Adrenal gland (tissue), 12 donors: ENCODE measurements around the gene ASS1. TPM values are rescaled to one million over a fixed set of nuclear protein-coding genes. Genes with fewer than 3 reads are reported as not detected.

Experiments used
- DNase-seq, 7 donors: peaks; one replicate each; pipeline ENCODE4 v3.0.0-alpha.2; 2019 to 2020
- H3K27ac ChIP-seq, 5 donors: fragments of 200-600 bp; sonication (generic) in 4 of 5; 1 replicate in 3 of 5; 2 replicates in 2 of 5; pipeline versions ENCODE4 v1.5.1 to v1.8.0; 2016 to 2020; ENCODE audit warnings: mild to moderate bottlenecking in 1 of 5
- H3K27me3 ChIP-seq: fragments of 200-600 bp; 2 replicates; pipeline ENCODE4 v1.8.0; 2021
- H3K36me3 ChIP-seq, 2 donors: fragments of 200-600 bp; replicated peaks in 1 of 2; 1 replicate in 1 of 2; 2 replicates in 1 of 2; pipeline versions ENCODE4 v1.5.1 to v1.8.0; 2018 to 2022
- H3K4me1 ChIP-seq, 2 donors: fragments of 200-600 bp; replicated peaks in 1 of 2; 1 replicate in 1 of 2; 2 replicates in 1 of 2; pipeline versions ENCODE4 v1.5.1 to v1.8.0; 2018 to 2021
- H3K4me3 ChIP-seq, 4 donors: fragments of 200-600 bp; sonication (generic) in 3 of 4; one replicate each; pipeline ENCODE4 v1.5.1; 2016 to 2018
- H3K9me3 ChIP-seq, 3 donors: fragments of 200-600 bp; sonication (generic) in 1 of 3; replicated peaks in 1 of 3; 1 replicate in 2 of 3; 2 replicates in 1 of 3; pipeline versions ENCODE4 v1.5.1 to v1.8.0; 2016 to 2021
- POLR2A ChIP-seq, 2 donors: fragments of 450-650 bp; IDR thresholded peaks; one replicate each; pipeline ENCODE4 v1.6.1; 2017; ENCODE audit warnings: antibody characterized with exemption in 2 of 2, mild to moderate bottlenecking in 2 of 2, moderate library complexity in 1 of 2
- WGBS, 4 donors: extraction: QIAGEN DNeasy Blood & Tissue Kit in 2 of 4; methylation state at CpG; one replicate each; pipeline versions ENCODE4 v1.1.5 to v1.1.7; 2013 to 2017; 5-methylcytosine and 5-hydroxymethylcytosine counted together
- intact Hi-C, 2 donors: fragments of 100-400 bp; cut with DNase I; formaldehyde crosslinking; loops; one replicate each; pipeline versions ENCODE4 v1.14.1 to v1.15.0; 2022 to 2023
- polyA plus RNA-seq, 3 donors: library from polyadenylated mRNA; stranded (reverse); fragments of 200-250 nt in 2 of 3; fragments of 350-450 nt in 1 of 3; fragmentation: Illumina TruSeq in 1 of 3; extraction: RNeasy Lipid Tissue Mini Kit (QIAGEN cat#74804) in 1 of 3; gene quantifications; one replicate each; pipeline ENCODE4 v1.2.3, GENCODE V29; 2013 to 2014
- total RNA-seq, 9 donors: library from RNA; depleted of rRNA in 4 of 9; stranded (reverse); fragments of >200 nt in 4 of 9; fragments of 120-200 nt in 1 of 9; fragmentation: NEBNext Ultra II Directional in 1 of 9; extraction: Animal tissue kit (Norgen Biotek cat#: 25700) in 1 of 9; gene quantifications; one replicate each; pipeline versions ENCODE4 v1.1.0 to v1.2.4, GENCODE V29; 2013 to 2023
- TF ChIP-seq, protein P1 (sequence below), 6 experiments: fragments of 450-650 bp in 4 of 6; fragments of 200-600 bp in 2 of 6; sonication (generic) in 1 of 6; IDR thresholded peaks; 1 replicate in 5 of 6; 2 replicates in 1 of 6; pipeline versions ENCODE4 v1.5.1 to v1.8.0; 2016 to 2021; ENCODE audit warnings: antibody characterized with exemption in 6 of 6, mild to moderate bottlenecking in 2 of 6, moderate library complexity in 1 of 6
- donor health status: healthy with polysubstance abuse.
- donor health status: Bipolar disorder and iron deficiency.
- donor health status: DM: yes; HTN: yes; CAD: no.
- donor health status: DM: no; HTN: no; CAD: no.
- donor health status: DM: no; HTN: no; CAD: no.
- donor health status: DM: yes; HTN: yes; CAD: no.

Gene ASS1
- total and polyA plus RNA-seq, 12 donors = 11.3 to 438 (median 232) TPM

DNA sequence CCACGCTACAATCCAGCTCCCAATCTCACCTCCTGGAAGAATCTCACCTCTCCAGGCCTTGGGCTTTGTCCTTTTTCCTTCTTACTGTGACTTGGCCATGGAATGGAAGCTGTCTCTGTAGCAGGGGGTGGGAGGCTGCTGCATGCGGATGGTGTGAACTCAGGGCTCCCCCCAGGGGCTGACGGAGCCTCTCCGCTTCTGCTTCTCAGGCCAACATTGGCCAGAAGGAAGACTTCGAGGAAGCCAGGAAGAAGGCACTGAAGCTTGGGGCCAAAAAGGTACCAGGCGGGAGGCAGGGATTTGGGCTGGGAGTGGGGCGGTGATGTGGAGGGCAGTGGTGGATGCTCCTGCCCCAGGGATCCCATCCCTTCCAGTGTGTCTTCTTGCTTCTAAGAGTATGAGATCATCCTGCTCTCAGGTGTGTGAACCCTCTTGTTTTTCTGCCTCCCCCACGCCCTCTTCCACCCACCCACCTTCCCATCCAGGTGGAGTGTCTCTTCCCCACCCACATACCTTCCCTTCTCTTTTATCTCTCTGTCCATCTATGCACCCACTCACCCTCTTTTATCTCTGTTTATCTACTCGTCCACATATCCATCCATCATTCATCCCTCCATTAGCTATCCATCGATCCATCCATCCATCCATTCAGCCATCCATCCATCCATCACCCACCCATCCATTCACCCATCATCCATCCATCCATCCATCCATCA, 9.5 kb downstream of the ASS1 start:
- 91 to 93% (median 92%) methylated on average over 9 to 10 of the region's 10 CpGs for WGBS, 4 donors
- intact Hi-C loops = loop anchor here in 1 of 2 donors (2.0 kb wide), 1 partner anchor 235 kb away; no protein-coding TSS in a partner anchor
- TF ChIP-seq, protein P1, sequence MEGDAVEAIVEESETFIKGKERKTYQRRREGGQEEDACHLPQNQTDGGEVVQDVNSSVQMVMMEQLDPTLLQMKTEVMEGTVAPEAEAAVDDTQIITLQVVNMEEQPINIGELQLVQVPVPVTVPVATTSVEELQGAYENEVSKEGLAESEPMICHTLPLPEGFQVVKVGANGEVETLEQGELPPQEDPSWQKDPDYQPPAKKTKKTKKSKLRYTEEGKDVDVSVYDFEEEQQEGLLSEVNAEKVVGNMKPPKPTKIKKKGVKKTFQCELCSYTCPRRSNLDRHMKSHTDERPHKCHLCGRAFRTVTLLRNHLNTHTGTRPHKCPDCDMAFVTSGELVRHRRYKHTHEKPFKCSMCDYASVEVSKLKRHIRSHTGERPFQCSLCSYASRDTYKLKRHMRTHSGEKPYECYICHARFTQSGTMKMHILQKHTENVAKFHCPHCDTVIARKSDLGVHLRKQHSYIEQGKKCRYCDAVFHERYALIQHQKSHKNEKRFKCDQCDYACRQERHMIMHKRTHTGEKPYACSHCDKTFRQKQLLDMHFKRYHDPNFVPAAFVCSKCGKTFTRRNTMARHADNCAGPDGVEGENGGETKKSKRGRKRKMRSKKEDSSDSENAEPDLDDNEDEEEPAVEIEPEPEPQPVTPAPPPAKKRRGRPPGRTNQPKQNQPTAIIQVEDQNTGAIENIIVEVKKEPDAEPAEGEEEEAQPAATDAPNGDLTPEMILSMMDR (IDR thresholded peaks at IDR 0.05) = no peak
- TF ChIP-seq POLR2A (IDR thresholded peaks at IDR 0.05) = no peak
- H3K27me3 ChIP-seq = no peaks in the 10 kb centered on the region
- no peak for DNase-seq
- no peaks in the 10 kb centered on the region for H3K36me3 ChIP-seq
- H3K4me3 ChIP-seq = no peak overlapping the region
- peak overlapping the region in 1 of 5 donors; percentile 88 for H3K27ac ChIP-seq
- peaks cover 35 to 38% of the 10 kb centered on the region in 2 donors for H3K4me1 ChIP-seq
- no peaks in the 10 kb centered on the region for H3K9me3 ChIP-seq

- no peak overlapping the region for H3K4me3 ChIP-seq
- intact Hi-C loops = loop anchor here in 1 of 2 donors (2.0 kb wide), 1 partner anchor 234 kb away; no protein-coding TSS in a partner anchor
- H3K27me3 ChIP-seq = no peaks in the 10 kb centered on the region
- TF ChIP-seq POLR2A (IDR thresholded peaks at IDR 0.05) = no peak
- TF ChIP-seq, protein P1 (IDR thresholded peaks at IDR 0.05) = no peak
- no peak overlapping the region for H3K27ac ChIP-seq
- DNase-seq = no peak
- H3K4me1 ChIP-seq = peaks cover 35 to 37% of the 10 kb centered on the region in 2 donors
- WGBS, 4 donors = 28 to 68% (median 32%) methylated on average over 3 of the region's 3 CpGs
- no peaks in the 10 kb centered on the region for H3K9me3 ChIP-seq
- no peaks in the 10 kb centered on the region for H3K36me3 ChIP-seq
Observed at GRCh38 chr9:130454812-130455325, 10.1 kb downstream of the ASS1 start.

DNA sequence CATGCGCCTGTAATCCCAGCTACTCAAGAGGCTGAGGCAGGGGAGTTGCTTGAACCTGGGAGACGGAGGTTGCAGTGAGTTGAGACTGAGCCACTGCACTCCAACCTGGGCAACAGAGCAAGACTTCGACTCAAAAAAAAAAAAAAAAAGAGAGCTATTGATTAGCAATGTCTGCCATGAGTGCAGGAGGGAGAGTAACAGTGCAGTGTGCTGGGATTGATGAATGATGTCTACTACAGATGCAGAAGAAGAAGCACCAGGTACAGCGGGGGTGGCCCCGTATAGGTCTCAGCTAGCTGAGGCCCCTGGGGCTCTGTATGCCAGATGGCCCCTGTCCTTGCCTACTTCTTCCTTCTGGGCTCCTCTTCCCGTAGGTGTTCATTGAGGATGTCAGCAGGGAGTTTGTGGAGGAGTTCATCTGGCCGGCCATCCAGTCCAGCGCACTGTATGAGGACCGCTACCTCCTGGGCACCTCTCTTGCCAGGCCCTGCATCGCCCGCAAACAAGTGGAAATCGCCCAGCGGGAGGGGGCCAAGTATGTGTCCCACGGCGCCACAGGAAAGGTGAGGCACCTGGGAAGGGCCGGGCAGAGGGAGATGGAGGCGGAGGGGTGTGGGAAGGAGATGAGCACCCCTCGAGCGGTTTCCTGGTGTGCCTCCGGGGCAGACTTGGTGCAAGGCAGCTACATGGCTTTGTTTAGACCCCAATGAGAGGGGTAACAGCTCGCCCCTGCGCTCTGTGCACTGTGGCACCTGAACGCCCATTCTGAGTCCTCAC, 13.5 kb downstream of the ASS1 start:
- Histone ChIP-seq H3K36me3 (no peaks in the 10 kb centered on the region), H3K27ac (no peak overlapping the region), H3K4me1 (peaks cover 9 to 10% of the 10 kb centered on the region in 2 donors), H3K4me3 (no peak overlapping the region), H3K27me3 (no peaks in the 10 kb centered on the region), H3K9me3 (no peaks in the 10 kb centered on the region)
- 89 to 93% (median 92%) methylated on average over 15 to 23 of the region's 23 CpGs for WGBS, 4 donors
- TF ChIP-seq POLR2A (IDR thresholded peaks at IDR 0.05) = no peak
- TF ChIP-seq, protein P1 (IDR thresholded peaks at IDR 0.05) = no peak
- DNase-seq = no peak
- intact Hi-C loops = no loop called here

DNA sequence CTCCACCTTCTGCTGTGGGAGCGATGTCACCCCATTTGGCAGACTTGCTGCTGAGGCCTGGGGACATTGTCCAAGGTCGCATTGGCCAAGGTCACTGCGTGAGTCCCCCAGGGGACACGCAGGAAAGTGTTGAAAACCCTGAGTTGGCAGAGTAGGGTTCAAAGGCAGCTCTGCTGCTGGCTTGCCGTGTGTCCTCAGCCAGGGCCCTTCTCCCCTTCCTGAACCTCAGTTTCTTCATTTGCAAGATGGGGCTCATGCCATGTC, 14.0 kb downstream of the ASS1 start:
- no peaks in the 10 kb centered on the region for H3K36me3 ChIP-seq
- no peaks in the 10 kb centered on the region for H3K9me3 ChIP-seq
- H3K4me3 ChIP-seq = no peak overlapping the region
- no peak for DNase-seq
- H3K27ac ChIP-seq = no peak overlapping the region
- TF ChIP-seq POLR2A (IDR thresholded peaks at IDR 0.05) = no peak
- TF ChIP-seq, protein P1 (IDR thresholded peaks at IDR 0.05) = no peak
- H3K27me3 ChIP-seq = no peaks in the 10 kb centered on the region
- intact Hi-C loops = no loop called here
- 58 to 64% (median 62%) methylated on average over 2 to 5 of the region's 5 CpGs; no CpG with 5 or more reads in 1 of the 4 donors for WGBS, 4 donors
- H3K4me1 ChIP-seq = peaks cover 4% of the 10 kb centered on the region in 2 donors
